ENCODE results near the gene KRT8.

KRT8 gene

GRCh38 chr12:52873513-52873831 lies 31.4 kb downstream of the KRT8 start:
- H3K4me3 ChIP-seq (ENCODE audit: low read depth, low read length), result peak overlapping the region; percentile 49; the same call in 1 of the 2 replicates
- TF ChIP-seq, protein P1, sequence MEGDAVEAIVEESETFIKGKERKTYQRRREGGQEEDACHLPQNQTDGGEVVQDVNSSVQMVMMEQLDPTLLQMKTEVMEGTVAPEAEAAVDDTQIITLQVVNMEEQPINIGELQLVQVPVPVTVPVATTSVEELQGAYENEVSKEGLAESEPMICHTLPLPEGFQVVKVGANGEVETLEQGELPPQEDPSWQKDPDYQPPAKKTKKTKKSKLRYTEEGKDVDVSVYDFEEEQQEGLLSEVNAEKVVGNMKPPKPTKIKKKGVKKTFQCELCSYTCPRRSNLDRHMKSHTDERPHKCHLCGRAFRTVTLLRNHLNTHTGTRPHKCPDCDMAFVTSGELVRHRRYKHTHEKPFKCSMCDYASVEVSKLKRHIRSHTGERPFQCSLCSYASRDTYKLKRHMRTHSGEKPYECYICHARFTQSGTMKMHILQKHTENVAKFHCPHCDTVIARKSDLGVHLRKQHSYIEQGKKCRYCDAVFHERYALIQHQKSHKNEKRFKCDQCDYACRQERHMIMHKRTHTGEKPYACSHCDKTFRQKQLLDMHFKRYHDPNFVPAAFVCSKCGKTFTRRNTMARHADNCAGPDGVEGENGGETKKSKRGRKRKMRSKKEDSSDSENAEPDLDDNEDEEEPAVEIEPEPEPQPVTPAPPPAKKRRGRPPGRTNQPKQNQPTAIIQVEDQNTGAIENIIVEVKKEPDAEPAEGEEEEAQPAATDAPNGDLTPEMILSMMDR (IDR thresholded peaks at IDR 0.05; ENCODE audit: insufficient read depth, low read length, missing control alignments), result no peak
- no peak for DNase-seq (ENCODE audit: low read depth, low spot score)
- ChIA-PET CTCF (interaction anchor here (0.9 to 24.1 kb wide), 12 partner anchors 8 to 850 kb away, joined by 3 to 1953 read pairs (median 9); partner anchors contain the start of genes KRT74 and KRT85), POLR2A (interaction anchor here (0.9 kb wide), 1 partner anchor 11 kb away, joined by 3 read pairs; no protein-coding TSS in a partner anchor)

DNA sequence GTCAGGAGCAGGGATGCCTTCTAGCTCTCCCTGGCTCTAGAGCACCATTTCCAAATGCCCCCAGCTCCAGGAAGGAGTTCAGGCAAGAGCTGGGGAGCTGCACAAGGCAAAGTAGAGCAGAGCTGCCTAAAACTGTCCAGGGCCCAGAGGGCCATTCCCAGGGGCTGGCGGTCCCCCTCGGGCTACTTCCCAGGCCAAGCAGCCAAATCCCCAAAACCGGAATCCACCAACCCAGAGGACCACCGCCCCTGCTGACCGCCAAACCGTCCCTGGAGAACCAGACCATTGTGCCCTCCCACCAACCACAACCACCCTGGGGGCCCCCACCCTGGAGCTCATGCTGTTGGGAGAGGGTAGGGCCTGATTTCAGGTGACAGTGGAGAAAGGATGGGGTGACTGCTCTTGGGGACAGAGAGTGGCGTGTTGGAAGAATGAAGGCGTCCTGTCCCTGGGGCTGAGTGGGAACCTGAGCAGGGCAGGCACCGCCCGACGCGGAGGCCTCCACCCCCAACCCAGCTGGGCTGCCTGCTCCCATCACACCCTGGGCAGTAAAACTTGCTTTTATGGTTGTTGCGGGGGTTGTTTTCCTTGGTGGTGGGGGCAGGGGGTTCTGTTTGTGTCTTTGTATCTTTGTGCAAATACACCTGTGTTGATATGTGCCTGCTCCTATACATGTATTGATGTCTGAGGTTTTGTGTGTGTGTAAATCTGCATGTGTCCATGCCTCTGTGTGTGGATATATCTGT lies 32.1 kb downstream of the KRT8 start:
- CTCF ChIA-PET, result interaction anchor here (1.2 to 24.1 kb wide), 9 partner anchors 8 to 732 kb away, joined by 4 to 1953 read pairs (median 41); partner anchors contain the start of genes KRT74 and KRT85

DNA sequence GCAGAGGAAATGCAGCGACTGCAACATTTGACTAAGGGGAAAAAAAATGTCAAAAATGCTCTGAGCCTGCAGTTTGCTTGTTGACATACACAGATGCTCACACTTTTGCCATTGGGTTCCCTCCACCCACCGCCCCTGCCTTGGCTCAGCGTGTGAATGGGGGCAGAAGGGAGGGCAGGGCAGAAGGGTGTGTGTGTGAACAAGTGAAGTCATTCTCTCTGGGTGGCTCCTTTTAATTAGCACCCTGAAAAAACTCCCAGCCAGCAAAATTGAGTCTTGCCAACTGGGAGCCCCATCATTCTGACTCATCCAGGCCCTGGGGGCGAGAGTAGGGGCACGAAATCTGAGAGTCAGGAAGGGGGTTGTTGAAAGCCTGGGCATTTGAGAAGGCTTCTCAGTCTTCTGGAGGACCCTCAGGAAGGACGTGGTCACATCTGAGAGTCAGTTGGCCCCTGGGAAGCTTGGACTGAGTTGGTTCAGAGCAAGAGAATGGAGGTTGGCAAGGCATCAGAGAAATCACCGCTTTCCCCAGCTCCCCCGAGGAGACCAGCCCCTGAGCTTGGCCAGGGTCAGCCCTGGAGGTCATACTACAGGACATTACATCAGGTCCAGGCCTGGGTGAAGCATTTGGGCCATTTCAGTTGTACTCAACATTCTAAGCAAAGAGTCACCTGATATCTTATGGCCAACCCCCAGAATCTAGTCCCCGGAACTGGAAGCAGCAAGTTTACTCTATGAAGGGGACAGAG lies 33.4 kb downstream of the KRT8 start:
- ChIA-PET POLR2A (no interaction called here), CTCF (interaction anchor here (0.7 to 24.1 kb wide), 27 partner anchors 8 to 714 kb away, joined by 3 to 1953 read pairs (median 5); partner anchors contain the start of genes KRT1, KRT71, KRT74 and KRT84)
- TF ChIP-seq, protein P1 (IDR thresholded peaks at IDR 0.05; ENCODE audit: insufficient read depth, low read length, missing control alignments), result no peak
- H3K4me3 ChIP-seq (ENCODE audit: low read depth, low read length), result no peak overlapping the region
- peak; percentile 65 for DNase-seq (ENCODE audit: low read depth, low spot score)

More for the DNA sequence above, 32.1 kb downstream of the KRT8 start:
- POLR2A ChIA-PET, result interaction anchor here (0.6 kb wide), 1 partner anchor 436 kb away, joined by 3 read pairs; no protein-coding TSS in a partner anchor
- DNase-seq (ENCODE audit: low read depth, low spot score), result no peak
- TF ChIP-seq, protein P1 (IDR thresholded peaks at IDR 0.05; ENCODE audit: insufficient read depth, low read length, missing control alignments), result no peak
- no peak overlapping the region for H3K4me3 ChIP-seq (ENCODE audit: low read depth, low read length)

- no peak for DNase-seq (ENCODE audit: low read depth, low spot score)
- TF ChIP-seq, protein P1 (IDR thresholded peaks at IDR 0.05; ENCODE audit: insufficient read depth, low read length, missing control alignments), result peak; percentile 86
- CTCF ChIA-PET, result interaction anchor here (0.6 to 24.1 kb wide), 49 partner anchors 9 to 732 kb away, joined by 3 to 1953 read pairs (median 3); partner anchors contain the start of genes KRT1, KRT71, KRT74 and KRT84
- POLR2A ChIA-PET, result no interaction called here
- no peak overlapping the region for H3K4me3 ChIP-seq (ENCODE audit: low read depth, low read length)
These were observed 34.2 kb downstream of the KRT8 start for GRCh38 chr12:52870361-52871290.

DNA sequence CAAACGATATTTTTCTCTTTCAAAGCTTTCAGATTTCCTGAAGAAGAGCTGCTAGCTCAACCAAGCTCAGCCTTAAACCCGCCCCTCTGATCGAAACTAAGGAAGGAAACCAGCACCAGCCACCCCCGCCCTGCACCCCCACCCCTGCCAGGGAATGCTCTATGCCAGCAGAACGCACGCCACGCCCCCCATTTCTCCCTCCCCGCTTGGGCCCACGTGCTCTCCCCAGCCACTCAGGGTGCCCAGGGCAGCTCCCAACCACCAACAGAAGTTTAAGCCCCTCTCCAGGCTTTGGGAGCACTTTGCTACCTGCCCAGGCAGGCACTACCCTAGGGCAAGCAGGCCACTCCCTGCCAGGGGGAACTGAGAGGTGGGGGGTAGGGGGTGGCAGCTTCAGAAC lies 37.2 kb downstream of the KRT8 start:
- POLR2A ChIA-PET, result no interaction called here
- TF ChIP-seq, protein P1 (IDR thresholded peaks at IDR 0.05; ENCODE audit: insufficient read depth, low read length, missing control alignments), result no peak
- CTCF ChIA-PET, result interaction anchor here (0.5 to 24.1 kb wide), 15 partner anchors 12 to 742 kb away, joined by 3 to 951 read pairs (median 3); partner anchors contain the start of gene KRT74
- no peak overlapping the region for H3K4me3 ChIP-seq (ENCODE audit: low read depth, low read length)
- no peak for DNase-seq (ENCODE audit: low read depth, low spot score)

Measured in AG04449 (cell line).